ENCODE results near the gene SPINK1. TPM values are rescaled to one million over a fixed set of nuclear protein-coding genes. Genes with fewer than 3 reads are reported as not detected.

Gene SPINK1, protein sequence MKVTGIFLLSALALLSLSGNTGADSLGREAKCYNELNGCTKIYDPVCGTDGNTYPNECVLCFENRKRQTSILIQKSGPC
- total RNA-seq (2011; cell fraction: chromatin; rRNA removed; ENCODE audit: low replicate concordance) = not detected in 2 replicates
- not detected in 2 replicates for total RNA-seq (2011; cell fraction: nucleolus; rRNA removed)
- not detected in 2 replicates for total RNA-seq (2011; cell fraction: nucleoplasm; rRNA removed)
- total RNA-seq (2014; rRNA removed) (0.45 TPM in 1 of 2 replicates, not detected in the other), total RNA-seq (2014; rRNA removed; fragmentation: Illumina TruSeq; extraction: Trizol) (0.41 and 0.62 TPM in 2 replicates), total RNA-seq (2015; rRNA removed; fragmentation: Illumina TruSeq; extraction: Trizol) (0.65 and 1.6 TPM in 2 replicates), total RNA-seq (2021) (2.2 and 2.8 TPM in 2 replicates), polyA plus RNA-seq (2011; rRNA removed) (not detected in 2 replicates), polyA plus RNA-seq (2014; fragmentation: Illumina TruSeq; extraction: Trizol) (0.44 and 0.48 TPM in 2 replicates), polyA plus RNA-seq (2014; fragmentation: Nextera tagmentation; extraction: Ambion mirVana) (1 to 10 TPM in 1 of 2 experiments, under 1 TPM in 1; 0.64 to 1.4 TPM), polyA plus RNA-seq (2014; rRNA removed) (0.97 TPM in 1 of 2 replicates, not detected in the other), polyA minus RNA-seq (2011; rRNA and poly(A)+ RNA removed) (not detected in 2 replicates), Bru-seq, nascent RNA (percentile 10 among the genes with signal in this experiment), BruChase-seq, experiment 1, labeled RNA remaining after a 2-hour chase (not detected), BruChase-seq, experiment 2, labeled RNA remaining after a 6-hour chase (not detected)
- polyA plus RNA-seq (2011; cell fraction: cytosol; rRNA removed) = not detected in 2 replicates
- not detected in 2 replicates for polyA plus RNA-seq (2011; cell fraction: nucleus; rRNA removed)
- polyA plus RNA-seq (2012) = 0.74 and 13.1 TPM in 2 replicates
- not detected in 2 replicates for polyA minus RNA-seq (2011; cell fraction: cytosol; rRNA and poly(A)+ RNA removed)
- not detected in 2 replicates for polyA minus RNA-seq (2011; cell fraction: nucleus; rRNA and poly(A)+ RNA removed)
- long read RNA-seq, experiment 1 = 0 reads
- long read RNA-seq, experiment 2 = 0 reads
- long read RNA-seq, experiment 3 = 0 reads

DNA sequence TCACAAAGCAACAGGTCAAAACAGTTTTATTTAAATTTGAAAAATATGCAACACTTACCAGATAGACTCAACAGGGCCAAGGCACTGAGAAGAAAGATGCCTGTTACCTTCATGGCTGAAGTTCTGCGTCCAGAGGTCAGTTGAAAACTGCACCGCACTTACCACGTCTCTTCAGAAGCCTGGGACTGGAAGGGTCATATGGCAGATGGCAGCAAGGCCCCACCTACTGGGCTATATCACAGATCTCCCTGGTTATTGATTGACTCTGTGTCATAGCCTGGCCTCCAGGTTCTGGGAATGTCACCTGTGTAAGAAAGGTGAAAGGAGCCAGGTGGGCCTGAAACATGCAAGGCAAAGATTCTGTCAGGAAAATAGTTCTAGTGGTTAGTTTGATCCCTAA lies at the start of gene SPINK1:
Gene SPINK1, minus strand, starts transcription at position 207 of the 400 bp plus-strand sequence. Its CDS starts 94 bp downstream, at position 113.
- Histone ChIP-seq H3K79me2 (ENCODE audit: control insufficient read depth, insufficient read depth, low read length) (no peaks in the 10 kb centered on the region), H4K20me1 (replicated peaks; ENCODE audit: control insufficient read depth, insufficient read depth, low read length) (no peaks in the 10 kb centered on the region), H3K4me3 (no peak within 1 kb of the TSS), H2AFZ (ENCODE audit: low read depth, low read length) (no peak within 1 kb of the TSS), H3K4me2 (ENCODE audit: insufficient read depth, low read length) (no peak within 1 kb of the TSS), H3K9me1 (ENCODE audit: control insufficient read depth, insufficient read depth, low read length) (no peaks in the 10 kb centered on the region), H3K36me3 (ENCODE audit: control insufficient read depth, insufficient read depth, low read length) (no peaks in the 10 kb centered on the region), H3K9me3 (replicated peaks; ENCODE audit: control insufficient read depth, insufficient read depth, low read depth, low read length) (no peaks in the 10 kb centered on the region), H3K27me3 (ENCODE audit: control insufficient read depth in 2 of 2, insufficient read depth in 2 of 2, low read length in 2 of 2) (no peaks in the 10 kb centered on the region), H3K4me1 (replicated peaks in 1 of 2; ENCODE audit: control insufficient read depth in 2 of 2, insufficient read depth in 2 of 2, low read length in 2 of 2) (no peaks in the 10 kb centered on the region), H3K27ac (ENCODE audit: extremely low read depth, low read depth, low read length) (no peak within 1 kb of the TSS), H3K9ac (ENCODE audit: insufficient read depth in 1 of 2, low read depth in 2 of 2, low read length in 2 of 2) (no peak within 1 kb of the TSS)
- intact Hi-C loops (cut with micrococcal nuclease) = no loop called here
- no peak for DNase-seq (ENCODE audit: extremely low read depth in 1 of 4, low spot score in 3 of 4)
- WGBS (ENCODE audit: insufficient coverage, low coverage, missing lambda C conversion rate) = 0% methylated on average over 3 of the region's 3 CpGs
- no peak for FAIRE-seq
- no peak for ATAC-seq
- ChIA-PET CTCF (ENCODE audit: low intra/inter-chr PET ratio) (no interaction called here), POLR2A (interaction anchor here (0.7 kb wide), 1 partner anchor 171 kb away, joined by 3 read pairs; no protein-coding TSS in a partner anchor)
- no peak for TF ChIP-seq HDAC2 (IDR thresholded peaks at IDR 0.05)
- TF ChIP-seq YY1 (IDR thresholded peaks at IDR 0.05; ENCODE audit: borderline replicate concordance in 1 of 3, control insufficient read depth in 1 of 3, extremely low read depth in 1 of 3, insufficient read depth in 3 of 3, insufficient read length in 1 of 3, insufficient replicate concordance in 2 of 3, low read depth in 1 of 3, low read length in 2 of 3) = no peak
- no peak for TF ChIP-seq EGR1 (conservative IDR thresholded peaks at IDR 0.05)
- TF ChIP-seq TGIF2 (CRISPR knock-in tag; IDR thresholded peaks at IDR 0.05) = no peak
- TF ChIP-seq, protein P1, sequence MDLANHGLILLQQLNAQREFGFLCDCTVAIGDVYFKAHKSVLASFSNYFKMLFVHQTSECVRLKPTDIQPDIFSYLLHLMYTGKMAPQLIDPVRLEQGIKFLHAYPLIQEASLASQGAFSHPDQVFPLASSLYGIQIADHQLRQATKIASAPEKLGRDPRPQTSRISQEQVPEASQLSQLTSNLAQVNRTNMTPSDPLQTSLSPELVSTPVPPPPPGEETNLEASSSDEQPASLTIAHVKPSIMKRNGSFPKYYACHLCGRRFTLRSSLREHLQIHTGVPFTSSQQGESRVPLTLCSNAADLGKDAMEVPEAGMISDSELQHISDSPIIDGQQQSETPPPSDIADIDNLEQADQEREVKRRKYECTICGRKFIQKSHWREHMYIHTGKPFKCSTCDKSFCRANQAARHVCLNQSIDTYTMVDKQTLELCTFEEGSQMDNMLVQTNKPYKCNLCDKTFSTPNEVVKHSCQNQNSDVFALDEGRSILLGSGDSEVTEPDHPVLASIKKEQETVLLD (IDR thresholded peaks at IDR 0.05) = no peak
- TF ChIP-seq MECOM (CRISPR knock-in tag; IDR thresholded peaks at IDR 0.05) = no peak
- no peak for TF ChIP-seq KHSRP (IDR thresholded peaks at IDR 0.05)
- TF ChIP-seq, protein P2, sequence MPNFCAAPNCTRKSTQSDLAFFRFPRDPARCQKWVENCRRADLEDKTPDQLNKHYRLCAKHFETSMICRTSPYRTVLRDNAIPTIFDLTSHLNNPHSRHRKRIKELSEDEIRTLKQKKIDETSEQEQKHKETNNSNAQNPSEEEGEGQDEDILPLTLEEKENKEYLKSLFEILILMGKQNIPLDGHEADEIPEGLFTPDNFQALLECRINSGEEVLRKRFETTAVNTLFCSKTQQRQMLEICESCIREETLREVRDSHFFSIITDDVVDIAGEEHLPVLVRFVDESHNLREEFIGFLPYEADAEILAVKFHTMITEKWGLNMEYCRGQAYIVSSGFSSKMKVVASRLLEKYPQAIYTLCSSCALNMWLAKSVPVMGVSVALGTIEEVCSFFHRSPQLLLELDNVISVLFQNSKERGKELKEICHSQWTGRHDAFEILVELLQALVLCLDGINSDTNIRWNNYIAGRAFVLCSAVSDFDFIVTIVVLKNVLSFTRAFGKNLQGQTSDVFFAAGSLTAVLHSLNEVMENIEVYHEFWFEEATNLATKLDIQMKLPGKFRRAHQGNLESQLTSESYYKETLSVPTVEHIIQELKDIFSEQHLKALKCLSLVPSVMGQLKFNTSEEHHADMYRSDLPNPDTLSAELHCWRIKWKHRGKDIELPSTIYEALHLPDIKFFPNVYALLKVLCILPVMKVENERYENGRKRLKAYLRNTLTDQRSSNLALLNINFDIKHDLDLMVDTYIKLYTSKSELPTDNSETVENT (CRISPR knock-in tag; IDR thresholded peaks at IDR 0.05) = no peak
- TF ChIP-seq, protein P3, sequence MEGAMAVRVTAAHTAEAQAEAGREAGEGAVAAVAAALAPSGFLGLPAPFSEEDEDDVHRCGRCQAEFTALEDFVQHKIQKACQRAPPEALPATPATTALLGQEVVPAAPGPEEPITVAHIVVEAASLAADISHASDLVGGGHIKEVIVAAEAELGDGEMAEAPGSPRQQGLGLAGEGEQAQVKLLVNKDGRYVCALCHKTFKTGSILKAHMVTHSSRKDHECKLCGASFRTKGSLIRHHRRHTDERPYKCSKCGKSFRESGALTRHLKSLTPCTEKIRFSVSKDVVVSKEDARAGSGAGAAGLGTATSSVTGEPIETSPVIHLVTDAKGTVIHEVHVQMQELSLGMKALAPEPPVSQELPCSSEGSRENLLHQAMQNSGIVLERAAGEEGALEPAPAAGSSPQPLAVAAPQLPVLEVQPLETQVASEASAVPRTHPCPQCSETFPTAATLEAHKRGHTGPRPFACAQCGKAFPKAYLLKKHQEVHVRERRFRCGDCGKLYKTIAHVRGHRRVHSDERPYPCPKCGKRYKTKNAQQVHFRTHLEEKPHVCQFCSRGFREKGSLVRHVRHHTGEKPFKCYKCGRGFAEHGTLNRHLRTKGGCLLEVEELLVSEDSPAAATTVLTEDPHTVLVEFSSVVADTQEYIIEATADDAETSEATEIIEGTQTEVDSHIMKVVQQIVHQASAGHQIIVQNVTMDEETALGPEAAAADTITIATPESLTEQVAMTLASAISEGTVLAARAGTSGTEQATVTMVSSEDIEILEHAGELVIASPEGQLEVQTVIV (CRISPR knock-in tag; IDR thresholded peaks at IDR 0.05; ENCODE audit: borderline replicate concordance) = no peak
- TF ChIP-seq TBP (optimal IDR thresholded peaks at IDR 0.05; ENCODE audit: low read depth, low read length) = no peak
- TF ChIP-seq FOXK1 (CRISPR knock-in tag; IDR thresholded peaks at IDR 0.05; ENCODE audit: borderline replicate concordance) = no peak
- no peak for TF ChIP-seq KDM1A (IDR thresholded peaks at IDR 0.05)
- in situ Hi-C loops (cut with MboI) = no loop called here
- BruUV-seq (replicated peaks) = no TSS peak

Data from K562 (cell line).